NB4 (cell line): Measurements from ENCODE around the gene PPFIA2.
"Not testable (repeated sequence)": the region's sequence is repeated elsewhere in the genome, so short reads cannot be mapped to it uniquely, and the experiment has no call there.

Experiments used
- POLR2A ChIP-seq: IDR thresholded peaks from 2 replicates; pipeline ENCODE4 v1.6.1; 2011; ENCODE audit warnings: mild to moderate bottlenecking; ENCODE audit not compliant: insufficient read length; ENCODE audit errors: extremely low read depth
- TF ChIP-seq, protein P1 (sequence below): IDR thresholded peaks from one replicate; pipeline ENCODE4 v1.5.1; 2012; ENCODE audit warnings: low read depth, low read length
- TF ChIP-seq, protein P2 (sequence below): IDR thresholded peaks from 2 replicates; pipeline ENCODE4 v1.6.1; 2011; ENCODE audit warnings: low read depth, low read length

DNA sequence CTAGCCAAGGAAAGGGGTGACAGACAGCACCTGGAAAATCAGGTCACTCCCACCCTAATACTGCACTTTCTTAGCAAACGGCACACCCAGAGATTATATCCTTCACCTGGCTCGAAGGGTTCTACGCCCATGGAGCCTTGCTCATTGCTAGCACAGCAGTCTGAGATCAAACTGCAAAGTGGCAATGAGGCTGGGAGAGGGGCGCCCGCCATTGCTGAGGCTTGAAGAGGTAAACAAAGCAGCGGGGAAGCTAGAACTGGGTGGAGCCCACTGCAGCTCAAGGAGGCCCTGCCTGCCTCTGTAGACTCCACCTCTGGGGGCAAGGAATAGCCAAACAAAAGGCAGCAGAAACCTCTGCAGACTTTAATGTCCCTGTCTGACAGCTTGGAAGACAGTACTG, 99.8 kb downstream of the PPFIA2 start:
- TF ChIP-seq, protein P1, sequence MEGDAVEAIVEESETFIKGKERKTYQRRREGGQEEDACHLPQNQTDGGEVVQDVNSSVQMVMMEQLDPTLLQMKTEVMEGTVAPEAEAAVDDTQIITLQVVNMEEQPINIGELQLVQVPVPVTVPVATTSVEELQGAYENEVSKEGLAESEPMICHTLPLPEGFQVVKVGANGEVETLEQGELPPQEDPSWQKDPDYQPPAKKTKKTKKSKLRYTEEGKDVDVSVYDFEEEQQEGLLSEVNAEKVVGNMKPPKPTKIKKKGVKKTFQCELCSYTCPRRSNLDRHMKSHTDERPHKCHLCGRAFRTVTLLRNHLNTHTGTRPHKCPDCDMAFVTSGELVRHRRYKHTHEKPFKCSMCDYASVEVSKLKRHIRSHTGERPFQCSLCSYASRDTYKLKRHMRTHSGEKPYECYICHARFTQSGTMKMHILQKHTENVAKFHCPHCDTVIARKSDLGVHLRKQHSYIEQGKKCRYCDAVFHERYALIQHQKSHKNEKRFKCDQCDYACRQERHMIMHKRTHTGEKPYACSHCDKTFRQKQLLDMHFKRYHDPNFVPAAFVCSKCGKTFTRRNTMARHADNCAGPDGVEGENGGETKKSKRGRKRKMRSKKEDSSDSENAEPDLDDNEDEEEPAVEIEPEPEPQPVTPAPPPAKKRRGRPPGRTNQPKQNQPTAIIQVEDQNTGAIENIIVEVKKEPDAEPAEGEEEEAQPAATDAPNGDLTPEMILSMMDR: not testable (repeated sequence)
- TF ChIP-seq POLR2A: not testable (repeated sequence)
- TF ChIP-seq, protein P2, sequence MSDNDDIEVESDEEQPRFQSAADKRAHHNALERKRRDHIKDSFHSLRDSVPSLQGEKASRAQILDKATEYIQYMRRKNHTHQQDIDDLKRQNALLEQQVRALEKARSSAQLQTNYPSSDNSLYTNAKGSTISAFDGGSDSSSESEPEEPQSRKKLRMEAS: not testable (repeated sequence)
